Endodermal cell (in vitro differentiated cells): Measurements from ENCODE around the gene CDH6. TPM values are rescaled to one million over a fixed set of nuclear protein-coding genes. Genes with fewer than 3 reads are reported as not detected.

Experiments
- DNase-seq: peaks from one replicate; pipeline ENCODE4 v3.0.0-alpha.2; 2017
- H3K27ac ChIP-seq: 2 replicates; pipeline ENCODE4 v1.5.1; 2013; ENCODE audit warnings: mild to moderate bottlenecking, low read depth, low read length, moderate library complexity
- H3K27me3 ChIP-seq: 2 replicates; pipeline ENCODE4 v1.6.1; 2013; ENCODE audit warnings: mild to moderate bottlenecking, low read length, moderate library complexity; ENCODE audit not compliant: insufficient read depth, control insufficient read depth, poor library complexity, severe bottlenecking
- H3K36me3 ChIP-seq: 2 replicates; pipeline ENCODE4 v1.7.0; 2013; ENCODE audit warnings: mild to moderate bottlenecking, low read length, moderate library complexity; ENCODE audit not compliant: control insufficient read depth, insufficient read depth
- H3K4me1 ChIP-seq: one replicate; pipeline ENCODE4 v1.7.0; 2013; ENCODE audit warnings: low read length; ENCODE audit not compliant: control insufficient read depth, insufficient read depth
- H3K4me3 ChIP-seq: 2 replicates; pipeline ENCODE4 v1.5.1; 2013; ENCODE audit warnings: mild to moderate bottlenecking, low read length, moderate library complexity
- H3K9ac ChIP-seq: 2 replicates; pipeline ENCODE4 v1.6.1; 2013; ENCODE audit warnings: mild to moderate bottlenecking, low read length, moderate library complexity; ENCODE audit not compliant: poor library complexity, severe bottlenecking; ENCODE audit errors: extremely low read depth
- H3K9me3 ChIP-seq: 2 replicates; pipeline ENCODE4 v1.6.1; 2013; ENCODE audit warnings: mild to moderate bottlenecking, low read length, moderate library complexity; ENCODE audit not compliant: control insufficient read depth
- H3K27ac Mint-ChIP-seq: 2 replicates; pipeline ENCODE4 v1.8.0; 2020; ENCODE audit warnings: mixed read lengths
- H3K27me3 Mint-ChIP-seq: 2 replicates; pipeline ENCODE4 v1.8.0; 2021; ENCODE audit warnings: mild to moderate bottlenecking, mixed read lengths; ENCODE audit not compliant: insufficient read depth
- H3K36me3 Mint-ChIP-seq: 2 replicates; pipeline ENCODE4 v1.8.0; 2020; ENCODE audit warnings: low read depth, mixed read lengths
- H3K4me1 Mint-ChIP-seq: 2 replicates; pipeline ENCODE4 v1.8.0; 2020; ENCODE audit warnings: mixed read lengths
- H3K4me3 Mint-ChIP-seq: 2 replicates; pipeline ENCODE4 v1.8.0; 2020; ENCODE audit warnings: mild to moderate bottlenecking, moderate library complexity, mixed read lengths
- H3K9me3 Mint-ChIP-seq: 2 replicates; pipeline ENCODE4 v1.8.0; 2020; ENCODE audit warnings: mild to moderate bottlenecking, mixed read lengths
- WGBS, 2 experiments: methylation state at CpG; one replicate each; pipeline versions ENCODE4 v1.1.5 to v1.1.7; 2013; ENCODE audit warnings: missing lambda C conversion rate in 2 of 2, mixed read lengths in 1 of 2; ENCODE audit not compliant: insufficient coverage in 1 of 2, insufficient read length in 1 of 2; 5-methylcytosine and 5-hydroxymethylcytosine counted together
- total RNA-seq, 2 donors: library from RNA; stranded (reverse); fragmentation: NEBNext Ultra II Directional in 1 of 2; extraction: Animal tissue kit (Norgen Biotek cat#: 25700) in 1 of 2; gene quantifications; 2 replicates in 1 of 2; 3 replicates in 1 of 2; pipeline ENCODE4 v1.2.1, GENCODE V29; 2021
- TF ChIP-seq, protein P1 (sequence below): fragments of 200-600 bp; sonication (generic); conservative IDR thresholded peaks from 2 replicates; pipeline ENCODE4 v1.5.0; 2021; ENCODE audit warnings: antibody characterized with exemption, mild to moderate bottlenecking

The CDH6 gene
- total RNA-seq, 2 donors from 2014 or later = 1.1 TPM

DNA sequence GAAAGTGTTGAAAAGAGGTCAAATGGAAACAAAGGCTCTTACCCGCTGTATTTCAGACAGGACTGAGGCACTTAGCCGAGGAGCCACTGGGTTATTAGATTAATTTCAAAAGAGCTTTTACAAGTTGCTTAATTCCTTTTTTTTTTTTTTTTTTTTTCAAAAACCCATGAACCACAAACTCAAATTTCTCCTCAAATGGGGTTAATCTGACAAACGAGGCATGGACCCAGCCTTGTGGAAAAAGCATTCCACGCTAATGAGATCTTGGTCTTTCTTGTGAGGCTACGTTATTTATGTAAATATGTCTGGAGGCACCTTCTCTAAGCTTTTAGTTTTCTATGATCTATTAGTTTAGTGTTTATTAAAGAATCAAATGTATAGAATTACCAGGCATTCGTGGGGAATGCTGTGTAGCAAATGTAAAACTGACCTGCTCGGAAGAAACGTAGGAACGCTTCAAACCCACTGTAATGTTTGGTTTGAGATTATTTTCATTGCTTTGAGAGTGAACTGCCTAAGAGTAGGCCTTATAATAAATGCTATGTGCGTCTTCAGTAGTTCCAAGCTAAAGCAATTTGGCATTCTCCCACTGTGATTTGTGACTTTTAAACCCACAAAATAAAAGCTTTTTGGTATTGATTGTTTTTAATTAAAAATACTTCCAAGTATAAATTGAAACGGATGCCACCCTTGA lies 134.7 kb downstream of the CDH6 start:
- H3K27ac Mint-ChIP-seq = no peak overlapping the region
- H3K4me1 Mint-ChIP-seq = peaks cover 16% of the 10 kb centered on the region
- H3K9me3 Mint-ChIP-seq = no peaks in the 10 kb centered on the region
- no peaks in the 10 kb centered on the region for H3K9me3 ChIP-seq
- no peak overlapping the region for H3K9ac ChIP-seq
- no peak for DNase-seq
- no peak overlapping the region for H3K4me3 ChIP-seq
- H3K27ac ChIP-seq = no peak overlapping the region
- TF ChIP-seq, protein P1, sequence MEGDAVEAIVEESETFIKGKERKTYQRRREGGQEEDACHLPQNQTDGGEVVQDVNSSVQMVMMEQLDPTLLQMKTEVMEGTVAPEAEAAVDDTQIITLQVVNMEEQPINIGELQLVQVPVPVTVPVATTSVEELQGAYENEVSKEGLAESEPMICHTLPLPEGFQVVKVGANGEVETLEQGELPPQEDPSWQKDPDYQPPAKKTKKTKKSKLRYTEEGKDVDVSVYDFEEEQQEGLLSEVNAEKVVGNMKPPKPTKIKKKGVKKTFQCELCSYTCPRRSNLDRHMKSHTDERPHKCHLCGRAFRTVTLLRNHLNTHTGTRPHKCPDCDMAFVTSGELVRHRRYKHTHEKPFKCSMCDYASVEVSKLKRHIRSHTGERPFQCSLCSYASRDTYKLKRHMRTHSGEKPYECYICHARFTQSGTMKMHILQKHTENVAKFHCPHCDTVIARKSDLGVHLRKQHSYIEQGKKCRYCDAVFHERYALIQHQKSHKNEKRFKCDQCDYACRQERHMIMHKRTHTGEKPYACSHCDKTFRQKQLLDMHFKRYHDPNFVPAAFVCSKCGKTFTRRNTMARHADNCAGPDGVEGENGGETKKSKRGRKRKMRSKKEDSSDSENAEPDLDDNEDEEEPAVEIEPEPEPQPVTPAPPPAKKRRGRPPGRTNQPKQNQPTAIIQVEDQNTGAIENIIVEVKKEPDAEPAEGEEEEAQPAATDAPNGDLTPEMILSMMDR = no peak
- H3K4me3 Mint-ChIP-seq = no peak overlapping the region
- WGBS, 2 experiments = 83 to 95% methylated on average over 8 to 11 of the region's 11 CpGs
- H3K4me1 ChIP-seq = peaks cover 7% of the 10 kb centered on the region
- no peaks in the 10 kb centered on the region for H3K36me3 Mint-ChIP-seq
- no peaks in the 10 kb centered on the region for H3K36me3 ChIP-seq
- H3K27me3 ChIP-seq = no peaks in the 10 kb centered on the region
- no peaks in the 10 kb centered on the region for H3K27me3 Mint-ChIP-seq

DNA sequence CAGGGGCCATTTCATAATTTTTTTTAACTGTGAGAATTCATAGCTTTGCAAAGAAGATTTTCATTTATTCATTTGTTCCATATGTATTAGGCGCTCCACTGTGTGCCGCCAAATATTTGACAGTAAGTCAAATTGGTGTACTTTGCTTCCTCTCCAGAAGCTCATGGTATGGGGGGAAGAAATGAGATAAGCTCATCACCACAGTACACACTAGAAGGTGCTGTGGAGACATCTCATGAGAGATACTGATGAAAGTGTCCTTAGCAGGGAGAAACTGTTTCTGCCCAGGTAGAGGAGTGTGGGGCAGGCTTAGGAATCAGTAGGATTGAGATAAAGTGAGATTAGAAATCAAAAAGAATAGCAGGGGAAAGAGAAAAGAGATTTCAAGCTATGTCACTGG lies 136.2 kb downstream of the CDH6 start:
- no peak overlapping the region for H3K4me3 Mint-ChIP-seq

DNA sequence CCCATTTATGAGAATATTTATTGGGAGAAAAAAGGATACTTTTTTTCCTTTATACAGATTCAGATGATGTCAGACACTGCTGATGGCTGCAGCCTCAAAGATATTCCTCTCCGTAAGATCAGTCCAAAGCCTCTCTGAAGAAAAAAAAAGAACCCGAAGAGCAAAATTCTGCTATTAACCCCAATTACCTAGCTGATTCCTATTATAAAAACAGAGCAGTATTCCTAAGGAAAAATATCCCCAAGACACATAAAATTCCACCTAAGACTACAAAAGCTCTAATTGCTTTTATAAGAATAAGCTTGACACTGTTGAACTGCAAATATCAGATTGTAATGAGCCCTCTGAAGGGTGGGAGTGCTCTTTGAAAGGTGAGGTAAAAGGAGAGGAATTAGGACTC lies 138.7 kb downstream of the CDH6 start:
- Histone ChIP-seq H3K9ac (no peak overlapping the region), H3K4me1 (peaks cover 7% of the 10 kb centered on the region), H3K36me3 (no peaks in the 10 kb centered on the region), H3K9me3 (no peaks in the 10 kb centered on the region), H3K4me3 (no peak overlapping the region), H3K27ac (no peak overlapping the region), H3K27me3 (no peaks in the 10 kb centered on the region)
- H3K4me3 Mint-ChIP-seq = no peak overlapping the region
- TF ChIP-seq, protein P1 = no peak
- no peaks in the 10 kb centered on the region for H3K9me3 Mint-ChIP-seq
- no peak for DNase-seq
- WGBS, 2 experiments = 83 to 100% methylated on average over 1 to 2 of the region's 2 CpGs
- peaks cover 18% of the 10 kb centered on the region for H3K4me1 Mint-ChIP-seq
- no peaks in the 10 kb centered on the region for H3K36me3 Mint-ChIP-seq
- H3K27me3 Mint-ChIP-seq = no peaks in the 10 kb centered on the region
- no peak overlapping the region for H3K27ac Mint-ChIP-seq

More for the DNA sequence above, 136.2 kb downstream of the CDH6 start:
- no peak overlapping the region for H3K9ac ChIP-seq
- H3K27me3 ChIP-seq = no peaks in the 10 kb centered on the region
- Mint-ChIP-seq H3K9me3 (no peaks in the 10 kb centered on the region), H3K27me3 (no peaks in the 10 kb centered on the region), H3K36me3 (no peaks in the 10 kb centered on the region), H3K4me1 (peaks cover 18% of the 10 kb centered on the region), H3K27ac (no peak overlapping the region)
- no peak for DNase-seq
- H3K4me1 ChIP-seq = peaks cover 7% of the 10 kb centered on the region
- 92% methylated on average over 2 of the region's 2 CpGs; no CpG with 5 or more reads in 1 of the 2 experiments for WGBS, 2 experiments
- no peak overlapping the region for H3K4me3 ChIP-seq
- no peaks in the 10 kb centered on the region for H3K9me3 ChIP-seq
- TF ChIP-seq, protein P1 = peak; percentile 28
- H3K36me3 ChIP-seq = no peaks in the 10 kb centered on the region
- H3K27ac ChIP-seq = no peak overlapping the region
